HG03103 (cell line): Measurements from ENCODE around the gene ALKBH4.
A peak's percentile ranks its signal among the peaks of the same experiment; 100 is the strongest.
"Not testable (repeated sequence)": the region's sequence is repeated elsewhere in the genome, so short reads cannot be mapped to it uniquely, and the experiment has no call there.

ENCODE experiments used
- ATAC-seq: cut with Tn5 transposase; IDR thresholded peaks from one replicate; pipeline ENCODE4 v1.9.1; 2021; ENCODE audit warnings: low read depth; ENCODE audit not compliant: unreplicated experiment

ALKBH4 gene, protein sequence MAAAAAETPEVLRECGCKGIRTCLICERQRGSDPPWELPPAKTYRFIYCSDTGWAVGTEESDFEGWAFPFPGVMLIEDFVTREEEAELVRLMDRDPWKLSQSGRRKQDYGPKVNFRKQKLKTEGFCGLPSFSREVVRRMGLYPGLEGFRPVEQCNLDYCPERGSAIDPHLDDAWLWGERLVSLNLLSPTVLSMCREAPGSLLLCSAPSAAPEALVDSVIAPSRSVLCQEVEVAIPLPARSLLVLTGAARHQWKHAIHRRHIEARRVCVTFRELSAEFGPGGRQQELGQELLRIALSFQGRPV

DNA sequence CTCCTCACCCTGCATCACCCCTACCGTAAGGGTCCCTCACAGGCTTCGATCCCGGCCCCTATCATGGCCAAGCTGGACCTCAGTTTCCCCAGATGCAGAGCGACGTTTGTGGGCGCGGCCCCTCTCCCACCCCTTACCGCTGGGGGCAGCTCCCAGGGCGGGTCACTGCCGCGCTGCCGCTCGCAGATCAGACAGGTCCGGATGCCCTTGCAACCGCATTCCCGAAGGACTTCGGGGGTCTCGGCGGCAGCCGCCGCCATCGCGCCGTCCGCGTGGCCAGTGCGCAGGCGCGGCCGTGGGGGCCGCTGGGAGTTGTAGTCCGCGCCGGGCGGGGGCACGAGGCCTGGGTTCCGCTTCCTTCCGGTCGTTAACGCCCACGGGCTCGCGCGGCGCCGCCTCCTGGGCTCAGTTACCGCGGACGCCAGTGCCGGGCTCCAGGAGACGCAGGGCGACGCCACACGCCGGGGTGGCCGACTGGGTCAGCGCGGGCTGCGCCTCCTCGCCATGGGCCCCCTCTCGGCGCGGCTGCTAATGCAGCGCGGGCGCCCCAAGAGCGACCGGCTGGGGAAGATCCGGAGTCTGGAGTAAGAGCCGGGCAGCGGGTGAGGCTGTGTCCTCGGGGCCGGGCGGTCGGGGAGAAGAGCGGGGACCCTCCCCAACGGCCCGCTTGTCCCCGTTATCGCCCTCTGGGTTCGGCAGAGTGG, at the start of gene ALKBH4, which contains the start of gene LRWD1:
Gene ALKBH4 (minus strand): TSS at position 287 of the 704 bp plus-strand sequence. CDS start 27 bp downstream, at position 260.
Gene LRWD1 (plus strand): TSS at position 408 of the 704 bp plus-strand sequence. CDS start 97 bp downstream, at position 505.
- ATAC-seq = peak; percentile 85

DNA sequence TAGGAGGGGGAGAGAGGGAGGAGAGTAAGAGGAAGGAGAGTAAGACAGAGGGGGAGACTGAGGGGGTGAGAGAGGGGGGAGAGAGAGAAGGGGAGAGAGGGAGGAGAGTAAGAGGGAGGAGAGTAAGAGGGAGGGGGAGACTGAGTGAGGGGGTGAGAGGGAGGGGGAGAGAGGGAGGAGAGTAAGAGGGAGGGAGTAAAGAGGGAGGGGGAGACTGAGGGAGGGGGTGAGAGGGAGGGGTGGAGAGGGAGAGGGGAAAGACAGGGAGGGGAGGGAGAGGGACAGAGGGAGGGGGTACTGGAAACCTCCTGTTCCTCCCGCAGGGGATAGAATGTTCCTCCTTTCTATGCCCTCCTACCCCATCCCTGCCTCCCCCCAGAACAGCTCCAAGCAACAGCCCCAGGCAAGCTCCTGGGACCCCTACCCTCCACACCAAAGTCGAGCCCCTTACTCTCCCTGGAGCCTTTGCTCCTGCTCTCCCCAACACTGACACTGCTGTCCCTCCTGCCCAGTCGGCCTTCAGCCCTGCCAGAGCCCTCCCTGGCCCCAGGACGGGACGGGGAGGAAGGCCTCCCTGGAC, 48.1 kb upstream of the ALKBH4 start:
- ATAC-seq = not testable (repeated sequence)

DNA sequence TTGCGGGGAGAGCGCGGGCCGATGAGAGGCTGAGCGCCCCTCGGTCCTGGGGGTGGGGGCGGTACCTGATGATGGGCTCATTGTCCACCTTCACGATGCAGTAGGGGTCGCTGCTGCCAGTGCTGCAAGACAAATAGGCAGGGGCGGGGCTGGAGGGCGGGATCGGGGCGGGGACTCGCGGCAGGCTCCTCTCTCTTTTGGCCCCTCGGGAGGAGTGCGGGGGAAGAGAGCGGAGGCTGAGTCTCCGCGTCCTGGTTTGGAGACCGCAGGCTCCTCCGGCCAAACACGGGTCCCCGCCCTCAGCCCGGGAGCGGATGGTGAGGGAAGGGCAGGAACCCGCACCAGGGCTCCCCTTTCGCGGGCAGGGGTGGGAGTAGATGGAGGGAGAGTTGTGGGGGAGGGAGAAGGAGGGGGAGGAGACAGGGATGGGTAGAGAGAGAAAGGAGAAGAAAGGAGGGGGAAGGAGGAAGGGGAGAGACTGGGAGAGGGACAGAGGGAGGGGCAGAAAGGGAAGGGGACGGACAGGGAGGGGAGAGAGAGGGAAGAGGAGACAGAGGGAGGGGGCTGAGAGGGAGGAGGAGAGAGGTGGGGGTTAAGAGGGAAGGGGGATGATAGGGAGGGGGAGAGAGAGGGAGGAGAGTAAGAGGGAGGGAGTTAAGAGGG, 47.3 kb upstream of the ALKBH4 start:
- ATAC-seq = peak; percentile 43

DNA sequence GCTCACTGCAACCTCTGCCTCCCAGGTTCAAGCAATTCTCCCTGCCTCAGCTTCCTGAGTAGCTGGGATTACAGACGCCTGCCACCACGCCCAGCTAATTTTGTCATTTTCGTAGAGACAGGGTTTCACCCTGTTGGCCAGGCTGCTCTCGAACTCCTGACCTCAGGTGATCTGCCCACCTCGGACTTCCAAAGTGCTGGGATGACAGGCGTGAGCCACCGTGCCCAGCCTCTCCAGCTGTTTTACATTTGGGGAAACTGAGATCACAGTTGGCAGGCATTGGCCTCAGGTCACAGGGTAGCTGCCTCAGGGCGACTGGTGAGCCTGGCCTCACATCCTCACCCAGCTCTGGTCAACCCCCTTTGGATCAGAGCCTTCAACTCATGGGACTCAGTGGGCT, 45.9 kb upstream of the ALKBH4 start:
- not testable (repeated sequence) for ATAC-seq

DNA sequence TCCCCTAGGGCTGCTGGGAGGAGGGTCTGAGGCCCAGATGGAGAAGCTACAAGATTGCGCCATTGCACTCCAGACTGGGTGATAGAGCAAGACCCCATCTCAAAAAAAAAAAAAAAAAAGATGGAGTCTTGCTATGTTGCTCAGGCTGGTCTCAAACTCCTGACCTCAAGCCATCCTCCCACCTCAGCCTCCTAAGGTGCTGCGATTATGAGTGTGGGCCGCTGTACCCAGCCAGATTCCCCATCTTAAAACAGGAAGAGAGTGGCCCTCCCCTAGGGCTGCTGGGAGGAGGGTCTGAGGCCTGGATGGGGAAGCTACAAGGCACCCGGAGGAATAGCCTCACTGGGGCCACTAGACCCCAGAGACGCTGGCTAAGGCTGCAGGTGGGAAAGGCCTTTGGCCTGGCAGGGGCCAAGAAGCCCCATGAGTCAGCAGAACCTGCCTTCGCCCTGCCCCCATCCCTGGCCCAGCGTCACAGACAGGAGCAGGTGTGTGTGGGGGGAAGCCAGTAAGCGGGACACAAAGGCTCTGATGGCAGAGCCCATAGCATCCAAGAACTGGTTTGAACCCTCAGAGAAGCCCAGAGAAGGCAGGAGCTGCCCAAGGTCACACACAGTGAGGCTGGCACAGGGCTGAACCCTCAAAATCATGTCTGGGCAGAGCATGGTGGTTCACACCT, 42.9 kb upstream of the ALKBH4 start:
- ATAC-seq = not testable (repeated sequence)

DNA sequence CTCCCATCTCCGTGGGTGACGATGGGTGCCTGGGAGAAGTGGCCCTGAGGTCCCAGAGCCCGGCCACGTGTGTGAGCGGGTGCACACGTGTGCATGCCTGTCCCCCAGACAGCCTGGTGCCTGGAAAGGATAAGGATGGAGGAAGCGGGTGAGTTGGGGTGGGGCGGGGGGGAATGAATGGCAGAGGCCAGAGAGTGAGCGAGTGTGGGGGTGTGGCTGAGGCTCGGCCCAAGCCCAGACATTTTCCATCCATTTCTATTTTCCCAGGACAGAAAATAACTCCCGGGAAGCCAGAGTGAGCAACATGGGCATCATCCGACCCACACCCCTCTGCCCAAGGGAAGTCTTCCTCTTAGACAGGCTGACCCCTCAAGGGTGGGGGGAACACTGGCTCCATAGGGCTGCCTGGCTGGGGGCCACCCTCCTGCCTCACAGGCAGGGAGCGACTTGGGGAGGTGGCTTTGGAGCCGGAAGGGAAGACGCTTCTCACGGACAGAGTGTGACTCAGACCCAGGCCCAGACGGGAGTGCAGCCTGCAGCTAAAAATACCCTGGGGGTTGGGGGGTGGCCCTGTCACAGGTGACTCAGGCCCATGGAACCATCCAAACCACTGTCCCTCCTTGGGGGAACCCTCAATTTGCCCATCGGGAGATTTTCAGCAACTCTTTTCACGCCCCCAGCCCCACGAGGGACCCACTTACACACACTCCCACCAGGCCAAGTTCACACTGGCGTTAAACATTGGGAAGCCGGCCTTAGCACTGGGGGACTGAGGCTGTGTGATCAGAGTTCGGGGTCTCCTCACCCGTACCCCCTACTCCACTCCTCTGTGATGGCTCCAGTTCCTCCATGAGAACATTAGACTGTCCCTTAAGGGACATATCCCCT, 40.9 kb upstream of the ALKBH4 start:
- not testable (repeated sequence) for ATAC-seq

DNA sequence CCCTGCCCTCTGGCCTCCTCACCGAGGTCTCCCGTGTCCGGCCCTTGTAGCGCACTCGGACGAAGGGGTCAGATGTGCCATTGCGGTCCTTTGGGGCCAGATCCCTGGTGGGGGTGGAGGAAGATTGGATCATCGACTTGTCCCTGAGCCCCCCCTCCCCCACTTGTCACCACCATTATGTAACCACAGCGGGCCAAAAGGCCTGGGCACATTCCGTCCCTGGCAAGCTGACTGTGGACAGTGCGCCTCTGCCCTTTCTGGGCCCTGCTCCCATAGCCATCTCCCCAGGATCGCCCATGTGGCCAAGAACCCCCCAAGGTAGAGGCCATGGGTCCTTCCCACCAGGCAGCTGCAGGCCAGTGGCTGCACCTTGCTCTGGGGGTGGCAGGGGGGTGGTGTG, 38.5 kb upstream of the ALKBH4 start:
- ATAC-seq = not testable (repeated sequence)

DNA sequence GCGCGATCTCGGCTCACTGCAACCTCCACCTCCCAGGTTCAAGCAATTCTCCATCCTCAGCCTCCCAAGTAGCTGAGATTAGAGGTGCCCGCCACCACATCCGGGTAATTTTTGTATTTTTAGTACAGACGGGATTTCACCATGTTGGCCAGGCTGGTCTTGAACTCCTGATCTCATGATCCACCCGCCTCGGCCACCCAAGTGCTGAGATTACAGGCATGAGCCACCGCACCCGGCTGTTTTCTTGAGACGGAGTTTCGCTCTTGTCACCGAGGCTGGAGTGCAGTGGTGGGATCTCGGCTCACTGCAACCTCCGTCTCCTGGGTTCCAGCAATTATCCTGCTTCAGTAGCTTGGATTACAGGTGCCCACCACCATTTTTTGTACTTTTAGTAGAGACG, 33.7 kb upstream of the ALKBH4 start:
- not testable (repeated sequence) for ATAC-seq

DNA sequence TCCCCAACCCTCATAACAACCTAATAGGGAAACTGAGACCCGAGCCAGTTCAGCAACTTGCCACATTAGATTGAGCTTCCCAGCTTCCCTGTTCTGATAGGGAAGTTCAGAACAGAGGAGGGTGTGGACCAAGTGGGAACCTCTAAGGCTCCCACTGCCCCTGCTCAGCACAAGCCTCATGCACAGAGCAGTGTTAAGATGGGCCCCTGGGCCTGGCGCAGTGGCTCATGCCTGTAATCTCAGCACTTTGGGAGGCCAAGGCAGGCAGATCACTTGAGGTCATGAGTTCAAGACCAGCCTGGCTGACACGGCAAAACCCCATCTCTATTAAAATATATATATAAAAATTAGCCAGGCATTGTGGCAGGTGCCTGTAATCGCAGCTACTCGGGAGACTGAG, 32.6 kb upstream of the ALKBH4 start:
- not testable (repeated sequence) for ATAC-seq

DNA sequence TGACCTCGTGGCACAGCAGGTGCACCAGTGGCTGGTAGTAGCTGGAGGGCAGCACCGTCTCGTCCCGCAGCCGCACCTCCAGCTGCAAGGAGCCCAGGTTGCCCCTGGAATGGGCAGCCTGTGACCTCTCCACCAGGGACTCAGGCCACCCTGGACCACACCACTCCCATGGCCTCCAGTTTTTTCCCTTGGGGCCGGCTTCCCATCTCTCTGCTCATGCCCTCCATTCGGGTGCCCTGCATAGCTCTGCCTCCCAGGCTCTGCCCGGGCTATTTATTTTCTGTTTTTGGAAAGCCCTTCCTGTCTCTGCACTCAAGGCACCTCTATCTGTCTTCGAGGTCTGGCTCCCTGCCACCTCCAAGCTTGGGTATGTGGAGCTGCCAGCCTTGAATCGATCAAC, 32.2 kb upstream of the ALKBH4 start:
- ATAC-seq = not testable (repeated sequence)

DNA sequence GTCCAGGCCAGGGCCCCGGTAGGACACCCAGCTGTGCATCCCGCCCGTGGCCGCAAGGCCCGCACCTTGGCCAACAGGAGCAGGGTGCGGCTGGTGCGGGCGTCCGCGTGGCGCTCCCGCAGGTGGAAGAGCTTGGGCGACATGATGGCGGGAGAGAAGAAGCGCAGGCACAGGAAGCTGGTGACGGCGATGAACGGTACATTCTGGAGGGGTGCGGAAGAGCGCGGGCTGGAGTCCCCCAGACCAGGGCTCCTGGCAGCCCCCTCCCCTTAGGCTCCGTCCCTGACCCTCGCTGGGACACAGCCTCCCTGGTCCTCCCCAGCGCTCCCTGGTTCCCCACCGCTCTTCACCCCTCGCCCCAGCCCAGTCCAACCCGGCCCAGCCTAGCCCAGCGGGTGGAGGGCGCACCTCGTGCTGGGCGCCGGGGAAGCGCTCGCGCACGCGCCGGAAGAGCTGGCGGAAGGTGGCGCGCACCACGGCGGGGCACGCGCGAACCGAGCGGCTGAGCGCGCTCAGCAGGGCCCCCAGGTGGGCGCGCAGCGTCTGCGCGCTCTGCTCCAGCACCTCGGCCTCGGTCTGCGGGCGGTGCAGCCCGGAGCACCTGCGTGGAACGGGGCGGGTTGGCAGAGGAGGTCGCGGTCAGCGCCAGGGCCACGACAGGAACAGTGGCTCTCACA, 29.9 kb upstream of the ALKBH4 start:
- peak; percentile 66 for ATAC-seq

DNA sequence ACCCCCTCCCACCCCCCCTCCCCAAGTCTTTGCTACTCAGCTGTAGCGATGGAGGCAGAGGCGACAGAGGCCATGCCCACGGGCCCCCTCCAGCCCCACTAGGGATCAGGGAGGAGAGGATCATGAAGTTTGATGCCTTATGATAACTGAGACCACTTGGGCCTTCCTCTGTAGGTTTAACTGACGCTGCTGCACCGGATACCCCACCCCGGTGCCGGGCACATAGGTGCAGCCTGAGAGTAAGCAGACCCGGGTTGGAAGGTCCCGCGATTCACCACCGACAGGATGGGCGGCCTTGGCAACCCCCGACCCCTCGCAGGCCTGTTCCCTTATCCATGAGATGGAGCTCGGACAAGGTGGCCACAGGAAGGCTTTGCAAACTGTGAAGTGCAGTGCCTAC, 29.4 kb upstream of the ALKBH4 start:
- ATAC-seq = not testable (repeated sequence)

DNA sequence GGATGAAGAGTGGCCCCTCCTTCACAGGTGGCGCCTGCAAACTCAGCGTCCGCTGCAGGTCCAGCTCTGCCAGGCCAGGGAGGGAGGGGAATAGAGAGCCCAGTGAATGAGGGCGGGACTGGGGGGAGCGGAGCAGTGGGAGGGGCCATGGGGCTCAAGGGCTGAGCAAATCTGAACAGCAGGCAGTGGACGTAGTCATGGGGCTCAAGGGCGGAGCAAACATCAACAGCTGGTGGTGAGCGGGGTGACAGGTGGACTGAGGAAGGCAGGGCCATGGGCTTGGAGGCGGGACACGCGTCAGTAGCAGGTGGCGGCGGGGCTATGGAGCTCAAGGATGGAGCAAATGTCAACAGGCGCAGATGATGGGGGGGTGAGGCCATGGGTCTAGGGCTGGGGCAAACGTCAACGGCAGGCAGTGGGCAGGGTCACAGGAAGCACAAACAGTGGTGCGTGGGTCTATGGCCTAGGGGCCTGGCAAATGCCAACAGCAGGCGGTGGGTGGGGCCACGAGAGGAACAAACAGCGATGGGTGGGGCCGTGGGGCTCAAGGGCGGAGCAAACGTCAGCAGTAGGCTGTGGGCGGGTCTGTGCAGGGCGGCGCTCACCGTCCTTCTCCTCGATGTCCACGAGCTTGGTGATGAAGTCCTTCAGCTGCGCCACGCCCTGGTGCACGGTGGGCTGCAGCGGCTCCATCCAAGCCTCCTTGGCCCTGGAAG, 28.7 kb upstream of the ALKBH4 start:
- peak; percentile 30 for ATAC-seq

DNA sequence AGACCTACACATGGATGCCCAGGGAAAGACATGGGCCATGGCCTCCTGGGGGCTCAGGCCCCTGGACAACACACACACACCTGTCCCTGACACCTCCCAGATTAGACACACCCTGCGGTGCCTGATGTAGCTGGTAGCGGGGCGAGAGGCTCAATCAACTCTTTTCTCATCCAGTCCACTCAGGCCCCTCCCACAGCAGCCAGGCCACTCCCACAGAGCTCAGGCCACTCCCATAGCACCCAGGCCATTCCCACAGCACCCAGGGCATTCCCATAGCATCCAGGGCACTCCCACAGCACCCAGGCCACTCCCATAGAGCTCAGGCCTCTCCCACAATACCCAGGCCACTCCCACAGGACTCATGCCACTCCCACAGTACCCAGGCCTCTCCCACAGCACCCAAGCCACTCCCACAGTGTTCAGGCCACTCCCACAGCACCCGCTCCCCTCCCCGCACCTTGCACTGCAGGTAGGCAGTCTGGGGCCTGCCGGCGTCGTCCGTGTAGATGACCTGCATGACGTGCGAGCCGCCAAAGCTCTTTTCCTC, 25.9 kb upstream of the ALKBH4 start:
- peak; percentile 43 for ATAC-seq

DNA sequence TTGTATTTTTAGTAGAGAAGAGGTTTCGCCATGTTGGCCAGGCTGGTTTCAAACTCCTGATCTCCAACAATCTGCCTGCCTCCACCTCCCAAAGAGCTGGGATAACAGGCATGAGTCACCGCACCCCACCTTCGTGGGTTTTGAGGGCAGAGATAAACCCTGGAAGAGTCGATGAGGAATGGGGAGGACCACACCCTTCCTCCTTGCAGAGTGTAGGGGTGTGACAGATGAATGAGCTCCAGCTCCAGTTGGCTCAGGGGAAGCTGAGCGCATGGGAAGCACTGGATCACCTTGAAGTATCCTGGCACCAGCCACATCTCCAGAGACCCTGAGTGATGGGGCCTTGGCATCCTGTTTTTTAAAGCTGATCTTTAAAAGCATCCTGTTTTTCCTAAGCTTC, 19.7 kb upstream of the ALKBH4 start:
- not testable (repeated sequence) for ATAC-seq

DNA sequence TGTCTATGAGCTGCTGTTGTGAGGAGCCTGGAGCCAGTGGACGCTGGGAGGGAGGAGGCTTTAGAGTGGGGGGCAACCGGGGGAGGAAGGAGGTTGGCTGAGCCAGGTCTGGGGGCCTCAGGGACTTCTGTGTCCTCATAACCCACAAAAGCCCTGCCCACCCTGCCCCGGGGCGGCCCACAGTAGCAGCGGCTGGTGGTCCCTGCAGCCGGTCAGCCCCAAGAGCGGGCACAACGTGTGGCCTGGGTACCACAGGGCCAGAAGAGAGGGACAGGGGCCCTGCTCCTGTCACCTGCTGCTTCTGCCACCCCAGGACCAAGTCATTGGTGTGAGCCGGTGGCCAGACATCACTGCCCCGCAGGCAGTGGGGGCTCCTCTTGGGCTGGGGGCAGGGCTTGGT, 17.3 kb upstream of the ALKBH4 start:
- not testable (repeated sequence) for ATAC-seq

DNA sequence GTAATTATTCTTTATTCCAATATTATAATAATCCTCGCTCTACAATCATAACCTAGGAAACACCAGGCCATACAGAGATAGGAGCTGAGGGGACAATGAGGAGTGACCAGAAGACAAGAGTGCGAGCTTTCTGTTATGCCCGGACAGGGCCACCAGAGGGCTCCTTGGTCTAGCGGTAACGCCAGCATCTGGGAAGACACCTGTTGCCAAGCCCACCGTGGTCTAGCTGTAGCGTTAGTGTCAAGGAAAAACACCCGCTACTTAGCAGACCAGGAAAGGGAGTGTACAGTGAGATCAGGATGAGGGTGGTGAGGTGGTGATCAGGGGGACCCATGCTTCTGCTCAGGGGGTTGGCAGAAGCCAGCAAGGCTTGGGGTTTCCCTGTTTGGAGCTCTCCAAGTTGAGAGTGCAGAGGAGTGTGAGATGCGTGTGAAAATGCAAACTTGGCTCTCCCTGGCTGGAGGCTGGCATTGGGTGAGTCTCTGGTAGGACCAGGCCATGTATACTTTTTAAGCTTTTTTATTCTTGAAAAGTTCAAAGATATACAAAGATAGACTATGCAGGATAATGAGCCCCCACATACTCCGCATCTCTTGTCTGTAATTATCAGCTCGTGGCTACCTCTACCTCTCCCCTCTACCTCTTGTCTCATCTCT, 15.4 kb upstream of the ALKBH4 start:
- ATAC-seq = not testable (repeated sequence)
